RKO (cell line): ENCODE results near the gene PPFIA3.

Experiments
- DNase-seq: peaks from one replicate; pipeline ENCODE4 v3.0.0-alpha.2; 2016; ENCODE audit warnings: low spot score

The PPFIA3 gene

GRCh38 chr19:49182848-49183375 lies 63.6 kb downstream of the PPFIA3 start:
- no peak for DNase-seq

GRCh38 chr19:49186108-49186507 lies 66.8 kb downstream of the PPFIA3 start:
- no peak for DNase-seq

DNA sequence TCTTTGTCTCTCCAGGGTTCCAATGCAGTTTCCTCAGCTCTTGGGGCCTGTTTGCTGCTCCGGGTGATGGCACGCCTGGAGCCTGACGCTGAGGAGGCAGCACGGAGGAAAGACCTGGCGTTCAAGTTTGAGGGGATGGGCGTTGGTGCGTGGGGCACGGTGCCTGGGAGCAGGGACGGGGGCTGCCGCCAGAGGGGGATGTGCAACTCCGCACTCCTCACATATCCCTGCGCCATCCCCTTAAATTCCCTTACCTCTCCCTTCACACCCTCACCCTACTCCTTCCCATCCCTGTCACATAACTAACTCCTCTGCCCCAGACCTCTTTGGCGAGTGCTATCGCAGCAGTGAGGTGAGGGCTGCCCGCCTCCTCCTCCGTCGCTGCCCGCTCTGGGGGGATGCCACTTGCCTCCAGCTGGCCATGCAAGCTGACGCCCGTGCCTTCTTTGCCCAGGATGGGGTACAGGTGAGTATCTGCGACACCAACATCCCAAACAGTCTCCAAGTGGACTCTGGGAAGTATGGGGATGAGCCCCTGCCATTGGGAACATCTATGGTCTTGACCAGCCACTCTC lies 69.4 kb downstream of the PPFIA3 start:
- no peak for DNase-seq

GRCh38 chr19:49189259-49189658 lies 69.9 kb downstream of the PPFIA3 start:
- DNase-seq = no peak

GRCh38 chr19:49190781-49191180 lies 71.4 kb downstream of the PPFIA3 start:
- DNase-seq = no peak

- no peak for DNase-seq
These were observed 74.6 kb downstream of the PPFIA3 start for GRCh38 chr19:49193822-49194394.

DNA sequence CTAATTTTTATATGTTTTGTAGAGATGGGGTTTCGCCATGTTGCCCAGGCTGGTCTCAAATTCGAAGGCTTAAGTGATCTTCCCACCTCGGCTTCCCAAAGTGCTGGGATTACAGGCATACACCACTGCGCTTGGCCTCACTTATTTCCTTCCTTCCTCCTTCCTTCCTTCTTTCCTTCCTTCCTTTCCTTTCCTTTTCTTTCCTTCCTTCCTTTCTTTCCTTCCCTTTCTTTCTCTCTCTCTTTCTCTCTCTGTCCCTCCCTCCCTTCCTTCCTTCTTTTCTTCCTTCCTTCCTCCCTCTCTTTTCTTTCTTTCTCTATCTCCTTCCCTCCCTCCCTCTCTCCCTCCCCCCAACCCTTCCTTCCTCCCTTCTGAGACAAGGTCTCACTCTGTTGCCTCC lies 75.1 kb downstream of the PPFIA3 start:
- no peak for DNase-seq

DNA sequence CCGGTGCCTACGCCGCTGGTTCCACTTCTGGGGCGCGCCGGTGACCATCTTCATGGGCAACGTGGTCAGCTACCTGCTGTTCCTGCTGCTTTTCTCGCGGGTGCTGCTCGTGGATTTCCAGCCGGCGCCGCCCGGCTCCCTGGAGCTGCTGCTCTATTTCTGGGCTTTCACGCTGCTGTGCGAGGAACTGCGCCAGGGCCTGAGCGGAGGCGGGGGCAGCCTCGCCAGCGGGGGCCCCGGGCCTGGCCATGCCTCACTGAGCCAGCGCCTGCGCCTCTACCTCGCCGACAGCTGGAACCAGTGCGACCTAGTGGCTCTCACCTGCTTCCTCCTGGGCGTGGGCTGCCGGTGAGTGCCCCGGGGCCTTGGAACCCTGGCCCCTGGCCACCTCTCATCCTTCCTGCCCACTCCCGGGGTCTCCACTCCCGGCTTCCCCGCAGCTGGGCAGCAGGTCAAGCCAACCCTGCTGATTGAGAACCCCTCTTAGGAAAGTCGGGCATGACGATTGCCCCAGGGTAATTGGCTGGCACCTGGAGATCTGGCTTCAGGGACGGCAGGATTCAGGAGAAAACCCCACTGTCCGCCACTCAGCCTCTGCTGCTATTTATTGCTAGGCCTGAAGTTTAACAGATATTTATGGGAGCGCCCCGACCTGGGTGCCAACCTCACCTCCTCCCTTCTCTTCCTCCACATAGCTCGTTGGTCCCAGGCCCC lies 77.3 kb downstream of the PPFIA3 start:
- DNase-seq = no peak

- DNase-seq = no peak
These were observed 81.0 kb downstream of the PPFIA3 start for GRCh38 chr19:49200238-49200862.
